ENCODE data around the gene ACBD6. TPM values are rescaled to one million over a fixed set of nuclear protein-coding genes. Genes with fewer than 3 reads are reported as not detected.

Gene ACBD6
- total and polyA plus RNA-seq, 2 donors (not counting 1 experiment from before 2014, with no cell fraction given): 52.9 to 80.9 TPM

- ATAC-seq (ENCODE audit: low read depth) (no peak), DNase-seq (no peak)
- no peak overlapping the region for H3K9ac ChIP-seq (ENCODE audit: low read length)
- H3K79me2 ChIP-seq (ENCODE audit: control insufficient read depth, insufficient read depth, low read length): peaks cover 29% of the 10 kb centered on the region
- H3K9me3 Mint-ChIP-seq (ENCODE audit: insufficient read depth): peaks cover 2% of the 10 kb centered on the region
- no peak overlapping the region for H3K4me3 Mint-ChIP-seq
- no peak for TF ChIP-seq EZH2 (IDR thresholded peaks at IDR 0.05; ENCODE audit: borderline replicate concordance, insufficient read depth, low read depth, low read length, poor library complexity, severe bottlenecking)
- TF ChIP-seq CTCF (IDR thresholded peaks at IDR 0.05): no peak
- H3K4me1 ChIP-seq (ENCODE audit: control insufficient read depth in 2 of 2, insufficient read depth in 2 of 2, low read length in 2 of 2): no peaks in the 10 kb centered on the region
- H3K36me3 ChIP-seq (replicated peaks in 1 of 2; ENCODE audit: control extremely low read depth in 1 of 2, control insufficient read depth in 1 of 2, extremely low read depth in 1 of 2, insufficient read depth in 2 of 2, low read length in 1 of 2): peaks cover 0 to 5% of the 10 kb centered on the region in 2 experiments
- no peak overlapping the region for H3K4me3 ChIP-seq (ENCODE audit: control extremely low read depth in 1 of 5, extremely low read depth in 1 of 5, insufficient read depth in 1 of 5, low read depth in 2 of 5, low read length in 4 of 5)
- ChIA-PET CTCF (interaction anchor here (1.1 kb wide), 1 partner anchor 12 kb away, joined by 8 read pairs; no protein-coding TSS in a partner anchor), POLR2A (no interaction called here)
- 100% methylated on average over 1 of the region's 1 CpG for WGBS (ENCODE audit: insufficient coverage)
- no peaks in the 10 kb centered on the region for H3K27me3 ChIP-seq (replicated peaks in 1 of 4; ENCODE audit: control extremely low read depth in 1 of 4, control insufficient read depth in 3 of 4, insufficient read depth in 4 of 4, low read length in 3 of 4)
- no peak overlapping the region for H3K27ac ChIP-seq (ENCODE audit: low read length in 2 of 2)
- intact Hi-C loops (cut with micrococcal nuclease): no loop called here
- H4K20me1 ChIP-seq (ENCODE audit: control insufficient read depth, insufficient read depth, low read length, poor library complexity, severe bottlenecking): no peaks in the 10 kb centered on the region
- no peak overlapping the region for H3K4me2 ChIP-seq (replicated peaks; ENCODE audit: low read depth, low read length, poor library complexity, severe bottlenecking)
- no peaks in the 10 kb centered on the region for H3K4me1 Mint-ChIP-seq
- peaks cover 0 to under 1% (median 0%) of the 10 kb centered on the region in 3 donors for H3K9me3 ChIP-seq (ENCODE audit: control extremely low read depth in 1 of 3, control insufficient read depth in 2 of 3, insufficient read depth in 1 of 3, low read length in 2 of 3)
- H2AFZ ChIP-seq (ENCODE audit: insufficient read depth, low read depth, low read length, poor library complexity, severe bottlenecking): no peak overlapping the region
- H3K27ac Mint-ChIP-seq: no peak overlapping the region
- no peaks in the 10 kb centered on the region for H3K27me3 Mint-ChIP-seq
Observed at GRCh38 chr1:180470031-180470430, 32.3 kb downstream of the ACBD6 start.

GRCh38 chr1:180468311-180468710 is 34.1 kb downstream of the ACBD6 start:
- POLR2A ChIA-PET: no interaction called here

More at GRCh38 chr1:180468311-180468710, 34.1 kb downstream of the ACBD6 start:
- DNase-seq: no peak
- no peak overlapping the region for H3K4me3 ChIP-seq (ENCODE audit: control extremely low read depth in 1 of 5, extremely low read depth in 1 of 5, insufficient read depth in 1 of 5, low read depth in 2 of 5, low read length in 4 of 5)
- no peaks in the 10 kb centered on the region for H3K4me1 ChIP-seq (ENCODE audit: control insufficient read depth in 2 of 2, insufficient read depth in 2 of 2, low read length in 2 of 2)
- Mint-ChIP-seq H3K9me3 (ENCODE audit: insufficient read depth) (peaks cover 12% of the 10 kb centered on the region), H3K4me3 (no peak overlapping the region), H3K27me3 (no peaks in the 10 kb centered on the region), H3K27ac (no peak overlapping the region), H3K4me1 (no peaks in the 10 kb centered on the region)
- H3K4me2 ChIP-seq (replicated peaks; ENCODE audit: low read depth, low read length, poor library complexity, severe bottlenecking): no peak overlapping the region
- intact Hi-C loops (cut with micrococcal nuclease): no loop called here
- ATAC-seq (ENCODE audit: low read depth): no peak
- H4K20me1 ChIP-seq (ENCODE audit: control insufficient read depth, insufficient read depth, low read length, poor library complexity, severe bottlenecking): no peaks in the 10 kb centered on the region
- no peak overlapping the region for H2AFZ ChIP-seq (ENCODE audit: insufficient read depth, low read depth, low read length, poor library complexity, severe bottlenecking)
- H3K79me2 ChIP-seq (ENCODE audit: control insufficient read depth, insufficient read depth, low read length): peaks cover 38% of the 10 kb centered on the region
- peaks cover 0 to 13% (median 0%) of the 10 kb centered on the region in 3 donors for H3K9me3 ChIP-seq (ENCODE audit: control extremely low read depth in 1 of 3, control insufficient read depth in 2 of 3, insufficient read depth in 1 of 3, low read length in 2 of 3)
- no peak overlapping the region for H3K27ac ChIP-seq (ENCODE audit: low read length in 2 of 2)
- 80% methylated on average over 1 of the region's 5 CpGs for WGBS (ENCODE audit: insufficient coverage)
- H3K27me3 ChIP-seq (replicated peaks in 1 of 4; ENCODE audit: control extremely low read depth in 1 of 4, control insufficient read depth in 3 of 4, insufficient read depth in 4 of 4, low read length in 3 of 4): no peaks in the 10 kb centered on the region
- H3K36me3 ChIP-seq (replicated peaks in 1 of 2; ENCODE audit: control extremely low read depth in 1 of 2, control insufficient read depth in 1 of 2, extremely low read depth in 1 of 2, insufficient read depth in 2 of 2, low read length in 1 of 2): peaks cover 0 to 5% of the 10 kb centered on the region in 2 experiments
- CTCF ChIA-PET: interaction anchor here (0.6 to 0.8 kb wide), 2 partner anchors 9 to 115 kb away, joined by 3 to 4 read pairs; no protein-coding TSS in a partner anchor
- TF ChIP-seq CTCF (IDR thresholded peaks at IDR 0.05): no peak
- TF ChIP-seq EZH2 (IDR thresholded peaks at IDR 0.05; ENCODE audit: borderline replicate concordance, insufficient read depth, low read depth, low read length, poor library complexity, severe bottlenecking): no peak
- no peak overlapping the region for H3K9ac ChIP-seq (ENCODE audit: low read length)

All from B cell (primary cell).